COLO829 (cell line): ENCODE data around the gene MGST1.

Source experiments
- DNase-seq: peaks from one replicate; pipeline ENCODE4 v3.0.0; 2012; ENCODE audit warnings: low spot score

MGST1 gene, protein sequence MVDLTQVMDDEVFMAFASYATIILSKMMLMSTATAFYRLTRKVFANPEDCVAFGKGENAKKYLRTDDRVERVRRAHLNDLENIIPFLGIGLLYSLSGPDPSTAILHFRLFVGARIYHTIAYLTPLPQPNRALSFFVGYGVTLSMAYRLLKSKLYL

DNA sequence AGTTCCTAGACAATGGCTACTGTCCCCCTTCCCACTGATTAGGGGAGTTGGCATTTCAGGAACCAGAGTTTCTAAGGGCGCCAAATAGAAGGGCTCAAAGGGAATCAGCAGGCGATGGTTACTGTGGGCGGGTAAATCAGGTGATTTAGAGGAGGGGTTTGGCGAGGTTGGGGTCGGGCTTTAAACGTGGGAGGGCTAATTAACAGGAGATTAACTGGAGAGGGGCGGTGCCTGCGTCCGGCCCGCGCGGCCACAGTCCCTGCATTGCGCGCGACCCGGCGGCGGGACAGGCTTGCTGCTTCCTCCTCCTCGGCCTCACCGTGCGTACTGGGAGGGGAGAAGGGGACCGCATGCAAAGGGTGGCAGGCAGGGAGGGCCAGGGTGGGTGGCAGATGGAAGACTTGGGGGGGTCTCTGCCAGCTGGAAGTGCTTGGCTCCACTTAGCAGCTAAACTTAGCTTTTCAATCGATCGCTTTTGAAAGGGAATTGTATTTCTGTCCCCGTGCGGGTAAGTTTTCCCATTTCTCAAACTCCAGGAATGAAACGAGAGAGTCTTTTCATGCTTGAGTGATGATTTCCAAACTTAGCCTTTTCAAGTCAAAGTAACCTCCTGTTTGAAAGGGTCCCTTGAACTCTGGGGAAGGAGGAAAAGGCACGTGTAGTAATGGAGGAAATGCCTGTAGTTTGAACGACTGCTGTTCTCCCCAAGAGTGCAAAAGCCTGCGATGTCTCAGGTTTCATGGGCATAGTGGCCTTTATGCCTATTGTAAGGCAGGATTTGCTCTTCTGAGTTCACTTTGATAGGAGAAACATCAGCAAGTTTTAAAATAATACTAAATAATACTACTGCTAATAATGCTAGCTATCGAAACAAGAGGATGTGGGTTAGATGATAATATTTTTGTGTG lies at the start of gene MGST1:
Gene MGST1 (plus strand): TSS at position 255 of the 908 bp plus-strand sequence. CDS start 6,608 bp downstream, outside the sequence.
- no peak for DNase-seq

DNA sequence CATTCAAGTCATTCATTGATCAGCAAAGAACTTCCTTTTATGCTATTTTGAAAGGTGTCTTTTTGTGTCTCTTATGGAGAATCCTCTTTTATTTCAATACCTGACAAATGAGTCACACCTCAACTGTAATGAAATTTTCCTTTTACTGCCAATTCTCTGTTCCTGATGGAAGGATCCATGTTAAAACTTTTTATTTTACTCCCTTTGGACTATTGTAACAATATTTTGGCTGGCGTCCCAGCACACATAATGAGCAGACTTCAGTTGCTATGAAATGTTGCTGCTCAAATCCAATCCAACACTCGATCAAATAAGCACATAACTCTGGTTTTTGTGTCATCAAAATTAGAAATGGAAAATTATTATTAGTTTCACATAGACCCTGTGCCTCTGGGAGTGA lies 48.0 kb upstream of the MGST1 start:
- DNase-seq = no peak

DNA sequence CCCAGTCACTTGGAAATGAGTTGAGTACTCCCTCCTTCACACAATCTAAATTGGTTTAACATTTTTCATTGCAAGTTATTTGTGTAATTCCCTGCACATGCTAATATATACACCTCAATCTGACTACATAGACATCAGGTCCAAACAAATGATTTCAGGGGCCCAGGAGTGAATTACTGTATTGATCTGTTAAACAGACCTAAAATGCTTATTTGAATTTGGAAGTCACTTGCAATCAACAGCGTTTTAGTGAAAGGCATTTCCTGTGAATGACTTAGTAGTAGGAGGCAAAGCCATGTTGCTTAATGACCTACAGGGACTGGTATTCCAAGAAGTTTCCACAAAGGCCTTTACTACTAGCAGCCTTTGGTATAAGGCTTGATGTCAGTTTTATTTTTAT lies 47.3 kb upstream of the MGST1 start:
- no peak for DNase-seq

DNA sequence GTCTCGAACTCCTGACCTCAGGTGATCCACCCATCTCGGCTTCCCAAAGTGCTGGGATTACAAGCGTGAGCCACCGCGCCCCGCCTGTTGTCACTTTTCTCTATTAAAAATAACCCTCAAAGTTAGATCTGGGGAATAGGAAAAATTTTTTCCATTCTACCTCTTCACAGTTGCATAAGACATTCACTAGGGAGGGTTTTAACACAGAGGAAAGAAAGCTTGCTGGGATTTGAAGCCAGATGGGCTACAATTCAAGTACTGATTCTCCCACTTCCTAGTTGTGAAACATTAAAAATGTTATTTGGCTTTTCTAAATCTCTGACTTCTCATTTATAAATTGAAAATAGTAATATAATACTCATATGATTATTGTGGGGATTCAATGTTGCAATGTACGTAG lies 46.7 kb upstream of the MGST1 start:
- DNase-seq = no peak

DNA sequence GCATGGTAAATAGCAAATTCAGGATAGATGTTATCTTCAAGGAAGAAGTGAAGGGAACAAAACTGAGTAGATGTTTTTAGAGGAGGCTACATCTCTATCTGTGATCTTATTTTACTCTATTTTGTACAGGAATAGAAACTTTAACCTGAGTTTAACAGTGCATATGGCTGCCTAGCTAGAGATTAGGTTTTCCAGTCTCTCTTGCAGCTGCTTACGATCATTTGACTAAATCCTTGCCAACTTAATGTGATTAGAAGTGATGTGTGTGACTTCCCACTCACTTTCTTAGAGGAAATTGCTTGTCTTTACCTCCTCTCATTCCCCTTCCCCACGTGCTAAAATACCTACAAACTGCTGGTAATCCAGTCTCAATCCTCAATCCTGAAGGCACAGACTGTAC lies 43.5 kb upstream of the MGST1 start:
- no peak for DNase-seq

DNA sequence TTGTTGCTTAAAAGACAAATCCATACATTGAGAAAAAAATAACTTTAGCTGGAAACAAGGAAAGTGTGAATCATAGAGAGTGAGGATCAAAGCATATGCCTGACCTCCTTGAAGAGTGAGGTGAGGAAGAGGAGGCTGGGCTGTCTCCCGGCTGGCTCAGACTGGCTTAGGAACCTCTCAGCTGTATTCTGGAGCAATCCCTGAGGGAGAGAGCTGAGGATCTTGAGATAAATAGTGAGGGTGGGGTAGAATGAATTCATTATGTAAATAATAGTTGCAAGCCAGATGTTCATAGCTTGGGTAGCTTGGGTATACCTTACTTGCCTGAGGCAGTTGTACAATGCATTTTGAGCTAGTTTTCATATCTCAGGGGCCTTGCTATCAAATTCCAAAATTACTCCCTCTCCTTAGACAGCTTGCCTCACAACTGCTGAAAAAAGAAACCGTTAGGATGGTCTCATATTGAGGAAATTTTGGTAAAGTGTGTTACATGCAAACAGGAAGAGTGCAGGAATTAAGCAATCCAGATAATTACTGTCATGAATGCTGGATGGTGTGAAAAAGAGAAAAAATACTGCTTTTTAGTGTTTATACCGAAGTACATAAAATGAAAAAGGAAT lies 39.5 kb upstream of the MGST1 start:
- no peak for DNase-seq

DNA sequence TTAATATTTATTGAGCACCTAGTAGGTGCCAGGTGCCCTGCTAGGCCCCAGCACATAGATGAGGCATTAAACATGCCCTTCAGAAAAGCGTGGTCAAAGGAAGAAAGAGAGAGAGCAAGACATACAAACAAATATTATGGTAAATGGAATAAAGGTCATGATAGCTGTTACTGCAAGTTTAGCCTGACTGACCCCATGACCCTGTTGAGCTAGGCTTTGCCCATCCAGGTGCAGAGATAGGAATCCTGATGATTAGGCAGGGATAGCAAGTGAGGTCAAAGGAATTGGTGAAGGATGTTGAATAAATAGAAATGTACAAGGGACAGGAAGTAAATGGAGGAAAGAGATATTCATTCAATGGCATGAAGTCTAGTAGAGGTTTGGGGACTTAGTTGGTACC lies 36.5 kb upstream of the MGST1 start:
- DNase-seq = no peak

DNA sequence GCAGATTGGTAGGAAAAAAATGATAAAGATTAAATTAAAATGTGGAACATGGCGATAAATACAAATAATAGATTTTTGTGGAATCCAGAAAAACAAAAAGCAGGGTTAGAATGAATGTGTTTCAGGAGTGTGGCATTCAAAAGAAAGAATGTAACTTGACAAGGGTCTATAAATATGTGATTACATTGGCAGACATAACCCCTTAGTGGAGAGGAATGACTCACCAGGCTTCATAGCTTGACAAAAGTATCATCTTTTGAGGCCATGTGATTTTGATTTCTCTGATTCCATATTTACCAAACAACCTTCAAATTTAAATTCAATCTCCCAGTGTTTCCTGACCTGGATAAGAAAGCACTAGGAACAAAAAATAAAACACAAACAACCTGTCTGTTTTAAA lies 24.4 kb upstream of the MGST1 start:
- DNase-seq = no peak

DNA sequence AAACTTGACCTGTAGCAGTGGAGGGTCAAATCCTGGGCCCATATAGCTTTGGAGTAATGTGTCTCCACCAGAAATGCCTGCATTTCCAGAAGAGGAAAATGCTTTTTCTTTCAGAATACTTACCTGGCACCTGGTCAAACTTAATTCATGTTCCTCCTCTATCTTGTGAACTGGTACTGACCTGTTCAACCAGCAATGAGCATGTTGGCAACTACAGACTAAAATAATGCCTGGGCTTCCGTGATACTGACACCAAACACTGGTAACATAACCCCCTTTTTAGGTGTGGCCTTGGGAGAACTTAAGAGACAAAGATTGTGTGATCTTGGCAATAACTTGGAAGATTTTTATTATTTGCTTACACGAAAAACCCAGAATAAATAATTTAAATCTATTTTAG lies 23.8 kb upstream of the MGST1 start:
- no peak for DNase-seq

DNA sequence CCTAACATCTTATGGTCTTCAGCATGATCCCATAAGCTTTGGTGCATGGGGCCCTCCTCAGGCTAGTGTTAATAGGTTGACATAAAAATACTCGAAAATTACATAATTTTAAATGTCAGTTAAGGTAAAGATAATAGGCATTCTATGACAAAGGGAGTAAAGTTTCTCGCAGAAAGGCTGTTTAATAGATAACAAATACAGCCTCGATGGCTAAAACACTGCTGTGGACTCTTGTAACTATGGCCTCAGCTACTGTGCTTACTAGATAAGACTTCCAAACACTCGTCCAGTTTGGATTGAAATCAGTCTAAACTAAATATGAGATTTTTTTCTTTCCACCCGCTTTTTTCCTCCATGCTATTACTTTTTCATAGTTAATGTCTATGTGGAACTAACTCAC lies 23.2 kb upstream of the MGST1 start:
- no peak for DNase-seq

DNA sequence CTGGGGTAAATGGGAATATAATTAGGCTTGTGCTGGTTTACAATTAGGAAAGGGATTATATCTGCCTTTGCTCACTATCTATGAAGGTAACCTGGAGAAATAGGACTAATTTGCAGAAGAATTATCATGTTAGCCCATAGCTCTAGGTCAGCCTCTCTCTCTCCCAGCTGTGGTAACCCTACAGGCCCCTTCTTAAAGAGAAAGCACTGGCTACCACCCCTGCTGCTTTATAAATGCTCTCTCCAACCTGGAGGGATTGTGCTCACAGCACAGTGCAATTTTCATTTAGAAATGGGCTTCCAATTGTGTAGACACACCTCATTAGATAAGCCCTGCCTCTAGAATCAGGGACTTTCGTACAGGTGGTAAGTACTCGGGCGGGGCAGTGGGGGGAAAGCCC lies 22.7 kb upstream of the MGST1 start:
- no peak for DNase-seq

DNA sequence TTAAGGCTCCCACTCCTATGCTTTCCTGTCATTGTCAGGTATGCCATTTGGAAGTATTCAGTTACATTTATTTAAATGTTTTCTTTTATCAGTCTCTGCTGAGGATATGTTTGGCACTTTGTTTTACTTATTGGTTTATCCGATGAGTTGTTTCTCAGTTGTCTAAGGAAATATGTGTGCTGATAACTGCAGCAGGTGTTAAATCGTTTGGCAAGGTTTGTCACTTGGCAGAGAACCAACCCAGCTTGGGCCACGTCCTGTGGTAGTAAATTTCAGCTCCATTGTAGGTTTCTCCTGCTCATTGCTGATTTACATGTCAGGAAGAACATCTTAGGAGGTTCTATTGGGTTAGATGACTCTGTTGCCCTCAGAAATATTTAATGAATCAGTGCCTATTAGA lies 22.0 kb upstream of the MGST1 start:
- DNase-seq = no peak

DNA sequence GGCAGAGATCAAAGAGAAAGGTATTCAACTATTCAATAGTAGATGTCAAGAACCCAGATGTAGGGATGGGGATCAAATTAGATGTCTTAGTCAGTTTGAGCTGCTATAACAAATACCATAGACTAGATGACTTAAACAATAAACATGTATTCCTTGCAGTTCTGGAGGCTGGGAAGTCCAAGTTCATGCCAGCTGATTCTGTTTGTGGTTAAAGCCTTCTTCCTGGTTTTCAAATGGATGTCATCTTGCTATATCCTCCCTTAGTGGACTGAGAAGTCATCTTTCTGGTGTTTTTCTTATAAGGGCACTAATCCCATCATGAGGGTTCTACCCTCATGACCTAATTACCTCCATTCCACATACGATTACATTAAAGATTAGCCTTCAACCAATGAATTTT lies 19.5 kb upstream of the MGST1 start:
- DNase-seq = no peak

DNA sequence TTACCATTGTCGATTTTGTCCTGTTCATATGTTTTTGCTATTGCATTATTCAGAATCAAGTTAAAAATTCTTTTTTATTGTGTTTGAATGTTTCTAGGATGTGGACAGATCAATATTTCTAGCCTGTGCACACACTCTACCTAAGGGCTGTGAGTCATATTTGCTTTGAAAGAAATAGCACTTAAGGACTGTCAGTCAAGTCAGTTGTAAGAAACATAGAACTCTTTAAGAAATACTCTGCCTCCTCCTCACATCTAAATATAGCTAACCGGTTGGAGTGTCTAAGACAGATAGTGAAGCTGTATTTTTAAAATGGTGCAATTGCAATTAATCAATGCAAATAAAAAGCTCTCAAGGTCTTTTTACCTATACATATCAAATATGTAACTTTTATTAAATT lies 17.9 kb upstream of the MGST1 start:
- DNase-seq = peak; percentile 57

DNA sequence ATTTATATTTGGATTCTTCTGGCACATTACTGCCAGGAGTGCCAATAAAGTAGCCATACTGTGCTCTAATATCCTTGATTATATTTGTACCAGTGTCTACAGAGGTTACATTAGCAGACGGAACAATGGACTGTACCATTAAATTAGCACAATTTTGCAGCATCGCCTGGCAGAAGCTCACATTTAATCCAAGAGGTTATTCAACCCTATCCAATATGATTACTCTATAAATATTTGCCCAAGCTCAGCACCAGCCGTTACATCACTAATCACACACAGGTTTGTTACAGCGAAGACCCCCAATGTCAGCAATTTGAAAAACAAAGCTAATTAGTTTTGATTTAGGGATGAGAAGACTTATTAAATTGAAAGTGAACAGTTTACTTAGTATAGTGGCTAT lies 16.9 kb upstream of the MGST1 start:
- DNase-seq = no peak

DNA sequence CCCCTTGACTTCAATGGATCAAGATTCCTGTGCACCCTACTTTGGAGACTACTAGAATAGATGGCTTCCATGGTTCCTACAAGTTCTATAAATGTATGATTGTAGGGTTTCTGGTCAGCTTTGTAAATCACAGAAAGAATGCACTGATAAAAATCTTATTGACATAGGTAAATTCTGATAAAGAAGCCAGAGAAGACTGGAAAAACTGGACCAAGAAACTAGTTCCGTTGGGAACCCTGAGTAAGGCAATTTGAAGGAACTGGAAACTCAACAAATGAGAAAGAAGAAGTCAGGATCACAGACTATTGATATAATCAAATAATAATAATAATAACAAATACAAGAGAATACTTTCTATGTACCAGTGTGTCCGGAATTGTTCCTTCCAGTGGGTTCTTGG lies 15.4 kb upstream of the MGST1 start:
- no peak for DNase-seq

DNA sequence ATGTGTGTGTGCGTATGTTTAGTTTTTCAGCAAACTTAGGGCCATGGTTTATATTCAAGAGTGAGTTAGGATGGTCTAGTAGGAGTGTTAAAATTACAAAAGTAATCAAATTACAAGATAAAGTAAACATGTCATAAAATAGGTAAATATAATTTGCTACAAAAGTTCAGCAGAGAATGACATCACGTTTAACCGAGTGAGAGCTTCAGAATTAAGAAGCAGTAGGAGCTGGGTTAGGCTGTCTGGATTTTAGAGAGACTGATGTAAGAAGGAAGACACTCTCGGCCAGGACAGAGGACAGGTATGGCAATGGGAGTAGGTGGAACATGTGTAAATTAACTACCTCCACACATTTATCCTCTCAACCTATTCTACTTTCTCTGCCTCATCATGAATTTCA lies 11.6 kb upstream of the MGST1 start:
- DNase-seq = no peak

DNA sequence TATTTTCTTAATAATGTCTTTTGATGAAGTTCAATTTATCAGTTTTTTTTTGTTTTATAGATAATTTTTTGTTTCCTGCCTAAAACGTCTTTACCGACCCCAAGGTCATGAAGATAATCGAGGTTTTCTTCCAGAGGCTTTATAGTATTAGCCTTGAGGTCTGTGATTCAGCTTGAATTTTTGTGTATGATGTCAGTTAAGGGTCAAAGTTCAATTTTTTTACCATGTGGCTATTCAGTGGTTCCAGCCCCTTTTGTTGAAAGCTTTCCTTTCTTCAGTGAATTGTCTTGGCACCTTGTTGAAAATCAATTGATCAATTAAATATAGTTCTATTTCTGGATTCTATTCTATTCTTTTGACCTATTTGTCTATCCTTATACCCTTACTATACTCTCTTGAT lies 3.2 kb upstream of the MGST1 start:
- DNase-seq = peak; percentile 24

DNA sequence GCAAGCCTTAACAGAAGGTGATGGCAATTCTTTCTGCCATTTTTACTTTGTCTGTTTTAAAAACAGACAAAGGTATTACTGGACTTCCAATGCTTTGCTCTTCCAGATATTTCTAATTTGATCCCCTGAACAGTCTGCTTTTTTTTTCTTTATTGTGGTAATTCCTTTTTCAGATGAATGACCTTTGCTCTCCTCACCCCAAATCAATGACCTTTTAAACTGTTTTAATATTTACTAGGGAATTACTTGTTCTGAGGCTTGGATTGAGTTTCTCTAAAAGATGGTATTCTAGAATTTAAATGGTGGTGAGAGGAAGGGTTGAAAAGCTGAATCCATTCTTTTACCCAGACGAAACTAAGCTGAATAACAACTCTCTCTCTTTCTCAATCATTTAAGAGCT lies 2.3 kb upstream of the MGST1 start:
- DNase-seq = no peak

DNA sequence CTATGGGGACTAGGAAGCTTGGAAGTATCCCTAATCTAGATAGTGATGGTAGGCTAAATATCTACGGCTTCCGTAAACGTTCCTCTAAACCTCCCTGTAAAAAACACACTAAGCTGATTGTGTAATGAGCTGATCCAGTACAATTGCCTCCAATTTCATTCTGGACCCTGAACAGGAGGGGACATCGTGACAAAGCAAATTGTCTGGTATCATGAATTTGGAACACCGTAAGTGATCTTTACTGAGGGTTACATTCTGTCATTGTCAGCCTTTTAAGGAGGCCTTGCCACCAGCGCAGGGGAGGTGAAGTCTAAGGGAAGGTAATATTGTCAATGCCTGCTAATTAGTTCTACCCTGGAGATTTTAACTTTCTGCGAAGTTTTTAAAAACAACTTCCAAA lies 487 bp upstream of the MGST1 start:
- no peak for DNase-seq

DNA sequence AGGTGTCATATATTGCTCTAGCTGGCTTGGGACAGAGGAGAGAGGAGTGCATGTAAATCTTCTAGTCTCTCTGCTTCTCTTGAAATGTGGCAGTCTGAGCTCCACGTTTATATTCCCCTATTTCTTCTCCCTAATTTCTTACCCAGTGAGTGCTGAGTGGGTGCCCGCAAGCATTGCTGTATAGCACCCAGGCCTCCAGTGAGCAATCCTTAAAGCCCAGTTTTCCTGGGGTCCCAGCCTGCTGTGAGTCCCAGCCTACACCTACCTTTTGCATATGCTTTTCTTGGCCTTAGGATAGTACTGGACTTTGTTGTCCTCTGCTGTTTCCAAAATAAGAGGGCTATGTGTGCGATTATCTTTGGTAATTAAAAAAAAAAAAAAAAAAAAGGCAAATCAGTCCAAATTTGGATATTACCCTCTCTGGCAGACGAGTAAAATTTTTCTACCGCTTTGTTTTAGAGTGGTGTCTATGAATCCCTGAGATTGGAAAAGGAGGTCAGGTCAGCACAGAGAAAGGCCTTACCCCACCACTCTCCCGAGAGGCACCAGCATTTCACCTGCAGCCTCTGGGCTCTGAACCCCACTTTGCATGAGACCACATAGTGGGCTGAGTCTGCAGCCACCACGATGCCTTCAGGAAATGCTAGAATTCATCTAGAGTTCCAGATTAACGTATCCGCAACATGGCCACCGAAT lies 1.1 kb downstream of the MGST1 start:
- no peak for DNase-seq

DNA sequence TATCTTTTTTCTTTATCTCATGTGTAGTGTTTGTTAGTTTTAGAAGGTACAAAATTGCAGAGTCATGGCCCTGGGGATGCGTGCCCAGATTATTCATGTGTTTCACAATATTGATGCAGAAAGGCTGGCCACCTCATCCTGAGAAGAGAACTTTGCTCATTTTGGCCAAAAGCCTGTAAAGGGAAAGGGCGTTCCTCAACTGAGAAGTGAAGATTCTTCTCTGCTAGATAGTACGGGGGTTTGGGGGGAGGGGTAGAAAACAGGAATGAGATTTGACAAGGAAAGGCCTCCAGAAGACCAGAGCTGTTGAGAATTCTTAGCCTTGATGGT lies 1.7 kb downstream of the MGST1 start:
- no peak for DNase-seq

DNA sequence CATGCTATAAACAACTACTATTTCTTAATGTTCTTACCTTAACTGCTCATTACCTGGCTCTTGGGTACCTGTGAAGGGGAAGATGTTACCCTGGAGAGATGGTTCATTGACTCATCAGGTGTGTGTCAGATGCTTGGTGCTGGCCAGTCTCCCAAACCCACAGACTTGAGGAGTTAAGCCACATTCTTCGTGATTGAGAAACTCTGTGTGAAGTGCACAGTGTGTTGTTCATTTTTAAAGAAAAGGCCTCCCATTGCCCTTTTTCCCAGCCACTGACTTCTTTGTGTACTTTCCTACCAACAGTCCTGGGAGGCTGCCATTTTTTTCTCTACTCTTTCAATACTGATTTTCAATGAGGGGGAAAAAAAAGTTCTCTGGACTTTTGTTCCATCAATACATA lies 3.2 kb downstream of the MGST1 start:
- no peak for DNase-seq
